Endometrium (tissue), 2 donors: ENCODE data around the gene IGF1.

Experiments used
- FAIRE-seq: peaks from 2 replicates; lab custom pipeline; 2012; peaks lifted over from hg19 to GRCh38; lab: Jason Lieb, UNC
- donor health status: control.
- donor health status: control.

Gene IGF1

DNA sequence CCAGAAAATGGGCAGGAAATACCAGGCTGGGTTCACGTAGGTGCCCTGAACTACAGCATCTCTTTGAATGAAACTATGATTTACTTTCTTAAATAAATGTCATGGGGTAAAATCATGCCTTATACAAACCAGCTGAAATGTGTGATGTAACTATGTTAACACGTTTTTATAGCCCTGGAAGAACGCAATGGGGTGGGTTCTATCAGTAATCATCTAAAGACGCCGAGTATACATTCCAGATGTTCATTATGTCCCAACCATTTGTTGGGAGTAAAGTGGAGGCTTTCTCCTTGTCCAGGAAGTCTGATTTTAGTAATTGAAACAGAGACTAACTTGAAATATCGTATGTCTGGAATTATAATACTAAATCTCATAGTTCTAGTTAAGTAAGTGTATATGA is 16.2 kb upstream of the IGF1 start:
- no peak for FAIRE-seq

DNA sequence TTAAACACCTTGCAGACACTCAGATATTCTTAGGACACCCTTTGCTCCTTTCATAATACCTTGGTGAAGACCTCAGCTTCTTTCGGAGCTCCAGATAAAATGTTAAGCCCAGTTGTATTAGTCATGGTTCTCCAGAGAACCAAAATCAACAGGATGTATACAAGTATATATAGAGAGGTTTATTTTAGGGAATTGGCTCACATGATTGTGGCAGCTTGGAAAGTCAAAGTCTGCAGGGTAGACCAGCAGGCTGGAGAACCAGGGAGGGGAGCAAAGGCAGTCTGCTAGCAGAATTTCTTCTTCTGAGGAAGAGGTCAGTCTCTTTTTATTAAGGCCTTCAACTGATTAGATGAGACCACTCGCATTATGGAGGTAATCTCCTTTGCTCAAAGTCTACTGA is 6.9 kb upstream of the IGF1 start:
- no peak for FAIRE-seq

DNA sequence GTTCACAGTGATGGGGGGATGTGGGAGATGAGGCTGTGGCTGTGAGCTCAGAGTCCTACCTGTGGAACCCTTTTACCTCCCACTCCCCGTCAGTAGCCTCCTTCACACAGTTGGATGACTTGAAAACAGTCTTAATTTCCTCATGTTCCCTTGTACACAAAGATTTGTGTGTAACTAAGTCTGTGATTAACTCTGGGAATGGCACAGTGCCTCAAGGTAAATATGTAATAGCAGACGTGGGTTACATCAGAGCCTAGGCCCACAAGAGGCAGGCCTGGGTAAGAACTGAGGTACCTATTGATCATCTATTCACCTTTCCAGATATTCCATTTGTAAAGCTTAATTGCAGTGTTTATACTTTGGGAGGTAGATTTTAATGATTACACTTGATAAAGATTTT is 5.8 kb upstream of the IGF1 start:
- no peak for FAIRE-seq

DNA sequence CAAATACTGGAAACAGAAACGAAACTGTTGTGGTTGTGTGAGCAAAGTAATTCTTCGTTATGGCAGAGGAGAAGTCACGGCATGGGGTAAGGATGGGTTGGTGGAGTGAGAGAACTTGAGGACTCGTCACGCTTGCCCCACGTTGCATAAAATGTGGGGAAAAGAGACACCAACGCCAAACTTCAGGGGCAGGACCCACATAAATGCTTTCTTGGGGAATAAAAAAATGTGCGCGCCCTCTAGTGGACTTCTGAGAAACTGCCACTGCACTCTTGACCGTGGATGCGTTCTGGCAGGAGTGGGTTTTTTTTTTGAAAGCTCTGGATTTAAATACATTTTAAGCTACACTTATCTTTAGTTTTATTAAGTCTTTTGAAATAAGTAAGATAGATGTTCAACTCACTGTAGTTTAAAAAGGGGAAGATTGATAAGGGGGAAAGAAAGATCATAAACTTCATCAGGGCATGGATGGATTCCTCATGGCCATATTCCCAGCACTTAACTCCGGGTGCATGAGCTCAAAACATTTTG is 4.1 kb upstream of the IGF1 start:
- FAIRE-seq, result no peak

DNA sequence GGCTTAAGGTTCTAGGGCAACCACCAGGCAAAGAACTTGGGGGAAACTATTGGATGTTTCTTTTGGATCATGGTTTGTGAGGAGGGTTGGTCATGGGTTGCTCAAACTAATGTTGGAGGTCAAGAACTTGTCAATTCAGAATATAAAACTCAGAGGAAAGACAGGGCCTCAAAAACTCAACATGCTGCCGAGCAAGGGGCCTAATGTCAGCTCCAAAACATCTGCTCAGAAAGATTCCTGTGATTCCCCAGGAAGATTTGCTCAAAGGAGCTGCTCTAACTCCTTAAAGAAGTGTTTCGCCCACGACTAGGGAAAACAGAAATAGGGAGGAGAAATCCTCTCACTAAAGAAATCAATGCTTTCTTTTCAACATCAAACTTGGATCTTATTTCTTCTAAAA is 3.7 kb upstream of the IGF1 start:
- FAIRE-seq, result no peak

DNA sequence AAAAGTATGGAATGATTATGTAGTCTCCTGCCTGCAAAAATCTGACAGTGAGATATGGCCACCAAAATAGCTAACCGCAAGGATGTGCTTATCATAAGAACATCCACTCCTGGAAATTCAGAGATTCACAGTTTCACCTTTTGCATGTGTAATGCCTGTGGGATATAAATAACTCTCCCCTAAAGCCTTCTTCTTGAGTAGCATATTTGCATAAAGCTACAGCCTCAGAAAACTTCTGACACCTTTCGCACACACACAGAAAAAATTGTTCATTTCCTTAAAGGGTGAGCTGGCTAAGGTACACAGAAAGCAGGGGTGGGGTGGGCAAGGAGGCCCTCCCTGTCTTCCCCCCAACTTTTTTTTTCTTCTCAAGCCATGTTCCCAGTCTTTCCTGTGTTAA is 3.1 kb upstream of the IGF1 start:
- FAIRE-seq, result no peak

DNA sequence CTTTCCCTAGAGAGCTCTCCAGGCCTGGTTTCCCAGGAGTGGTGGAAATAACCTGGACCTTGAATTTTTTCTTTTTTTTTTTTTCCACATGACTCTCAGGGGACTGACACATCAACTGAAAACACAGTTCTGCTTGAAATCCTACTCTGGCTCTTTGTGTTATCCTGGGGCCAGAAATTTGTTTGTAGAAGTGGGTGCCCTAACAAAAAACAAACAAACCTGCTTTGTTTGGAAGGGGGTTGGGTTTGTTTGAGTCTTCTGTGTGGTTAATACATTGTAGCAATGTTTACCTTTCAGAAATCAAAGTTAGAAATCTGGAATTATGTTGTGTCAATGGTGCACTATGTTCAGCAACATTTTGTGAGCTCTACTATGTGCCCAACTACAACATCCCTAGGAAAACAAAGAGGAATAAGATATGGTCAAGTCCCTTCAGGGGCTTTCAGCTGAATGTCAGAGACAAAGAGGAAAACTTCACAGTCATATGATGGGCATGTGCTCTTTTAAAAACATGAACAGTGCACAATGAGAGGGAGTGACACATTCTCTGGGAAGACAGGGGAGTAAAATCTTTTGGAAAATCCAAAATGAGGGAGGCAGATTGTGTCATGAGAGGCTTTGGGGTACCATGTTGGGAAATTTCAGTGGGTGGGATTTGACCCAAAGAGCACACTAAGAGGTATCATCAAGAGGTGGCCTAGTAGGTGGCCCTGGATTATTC is 1.5 kb upstream of the IGF1 start:
- FAIRE-seq, result no peak

DNA sequence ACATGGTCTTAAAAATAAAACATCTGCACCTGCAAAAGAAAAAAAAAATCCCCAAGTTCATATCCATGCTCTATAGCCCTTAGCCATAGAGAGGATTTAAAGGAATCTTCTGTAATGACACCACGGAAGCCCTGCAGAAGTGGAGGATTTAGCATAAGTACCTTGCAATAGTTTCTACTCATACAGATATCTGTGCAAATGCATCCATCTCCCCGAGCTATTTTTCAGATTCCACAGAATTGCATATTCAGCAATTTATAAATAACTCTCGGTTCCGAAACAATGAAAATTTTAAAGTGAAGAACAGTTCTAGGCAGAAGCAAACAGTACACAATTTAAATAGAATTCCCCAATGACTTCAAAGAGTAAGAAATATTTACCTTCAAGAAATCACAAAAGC is 424 bp downstream of the IGF1 start:
- peak; percentile 18 for FAIRE-seq

DNA sequence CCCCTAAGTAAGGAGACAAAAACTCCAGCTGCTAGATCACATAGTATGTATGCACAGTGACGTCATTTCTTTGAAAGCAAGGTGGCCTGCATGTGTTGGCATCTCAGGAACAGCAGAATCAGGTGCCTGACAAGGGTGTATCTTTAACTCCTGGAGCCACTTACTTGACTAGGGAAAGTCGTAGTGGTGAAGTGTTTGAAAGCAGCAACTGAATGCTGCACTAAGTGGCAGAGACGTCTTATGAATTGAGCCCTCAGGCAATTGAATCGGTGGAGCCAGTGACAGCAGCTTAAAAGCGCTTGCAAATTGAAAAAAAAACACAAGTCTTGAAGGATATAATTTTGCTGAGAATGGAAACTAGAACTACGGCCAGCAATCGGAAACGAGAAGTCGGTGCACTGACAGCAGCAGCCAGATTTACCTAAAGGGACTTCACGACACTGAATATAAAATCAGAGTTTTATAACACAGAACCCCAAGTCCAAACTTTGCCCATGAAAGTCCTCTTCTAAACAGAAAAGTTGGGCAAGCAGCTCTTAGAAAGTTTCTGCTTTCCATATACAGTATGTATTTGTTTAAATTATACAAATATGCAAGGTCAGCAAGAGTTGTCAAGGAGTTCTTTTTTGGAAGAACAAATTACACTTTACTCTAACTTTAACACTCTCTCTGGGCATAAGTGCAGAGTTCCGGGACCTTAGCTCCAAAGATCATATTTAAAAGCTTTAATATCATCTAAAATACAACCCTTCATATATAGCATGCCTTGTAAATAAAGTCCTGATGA is 1.1 kb downstream of the IGF1 start:
- no peak for FAIRE-seq

DNA sequence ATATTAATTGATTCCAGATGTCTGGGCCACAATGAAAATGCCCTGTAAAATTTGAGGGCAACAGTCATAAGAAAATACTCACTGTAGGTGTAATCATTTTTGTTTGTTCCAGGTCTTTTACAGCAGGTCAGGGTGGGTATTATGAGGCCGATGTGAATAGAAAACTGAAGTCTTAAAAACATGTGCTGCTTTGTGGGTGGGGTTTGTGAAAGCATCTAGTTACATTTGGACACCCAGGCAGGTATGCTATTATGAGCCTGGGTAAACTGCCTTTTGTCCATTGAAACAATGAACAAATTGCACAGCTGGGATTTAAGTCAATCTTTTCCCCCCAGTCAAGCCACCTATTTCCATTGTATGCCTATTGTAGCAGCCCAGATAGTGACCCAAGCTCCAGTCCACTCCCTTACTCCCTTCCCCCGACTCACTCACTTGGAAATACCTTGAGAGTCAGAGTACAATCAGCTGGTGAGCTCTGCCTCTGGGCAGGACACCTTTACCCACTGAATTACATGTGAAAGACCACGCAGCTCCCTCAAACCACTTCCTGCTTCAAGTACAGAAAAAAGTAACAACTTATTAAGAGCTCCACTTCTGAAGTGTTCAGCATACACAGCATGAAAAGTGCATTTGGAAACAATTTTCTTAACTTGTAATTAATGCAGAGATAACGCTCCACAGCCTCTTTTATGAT is 1.8 kb downstream of the IGF1 start:
- FAIRE-seq, result no peak

DNA sequence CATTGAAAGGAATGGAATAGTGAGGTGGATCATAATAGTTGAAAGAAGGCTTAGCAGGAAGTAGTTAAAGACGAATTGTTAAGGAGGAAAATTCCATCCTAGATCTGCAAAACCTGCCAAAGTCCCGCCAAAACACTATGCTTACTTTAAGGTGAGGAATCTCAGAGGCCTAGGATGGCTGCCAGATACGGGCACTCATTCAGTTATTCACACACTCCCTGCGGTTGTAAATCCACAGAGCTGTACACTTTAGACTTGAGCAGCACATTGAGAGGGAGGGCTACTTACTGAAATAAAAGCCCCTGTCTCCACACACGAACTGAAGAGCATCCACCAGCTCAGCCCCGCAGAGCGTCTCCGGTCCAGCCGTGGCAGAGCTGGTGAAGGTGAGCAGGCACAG is 5.0 kb downstream of the IGF1 start:
- no peak for FAIRE-seq

DNA sequence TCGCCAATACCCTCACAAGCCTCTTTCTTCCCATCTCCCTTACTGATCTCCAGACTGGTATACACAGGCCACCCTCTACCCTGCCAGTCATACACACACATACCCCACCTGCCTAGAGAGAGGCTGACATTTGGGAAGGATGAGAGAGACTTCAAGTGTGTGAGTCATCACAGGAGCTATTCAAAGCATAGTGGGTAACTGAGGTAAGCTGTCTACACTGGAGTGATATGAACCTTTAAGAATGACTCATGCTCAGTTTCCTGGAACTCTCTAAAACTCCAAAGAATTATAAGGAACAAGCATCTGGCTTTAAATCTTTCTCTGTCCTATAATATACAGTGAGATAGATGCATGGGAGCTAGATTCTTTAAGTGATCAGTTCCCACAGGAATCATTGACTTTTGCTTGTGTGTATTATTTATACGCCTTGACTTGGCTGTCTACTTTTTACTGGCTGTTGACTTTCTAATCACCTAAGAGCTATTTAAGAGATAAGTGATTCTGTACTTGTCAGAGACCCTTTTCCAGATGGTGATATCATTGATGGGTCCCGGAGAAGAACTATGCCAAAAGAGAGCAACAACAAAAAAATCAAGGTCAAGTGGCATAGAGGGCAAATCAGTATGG is 5.8 kb downstream of the IGF1 start:
- FAIRE-seq, result no peak

DNA sequence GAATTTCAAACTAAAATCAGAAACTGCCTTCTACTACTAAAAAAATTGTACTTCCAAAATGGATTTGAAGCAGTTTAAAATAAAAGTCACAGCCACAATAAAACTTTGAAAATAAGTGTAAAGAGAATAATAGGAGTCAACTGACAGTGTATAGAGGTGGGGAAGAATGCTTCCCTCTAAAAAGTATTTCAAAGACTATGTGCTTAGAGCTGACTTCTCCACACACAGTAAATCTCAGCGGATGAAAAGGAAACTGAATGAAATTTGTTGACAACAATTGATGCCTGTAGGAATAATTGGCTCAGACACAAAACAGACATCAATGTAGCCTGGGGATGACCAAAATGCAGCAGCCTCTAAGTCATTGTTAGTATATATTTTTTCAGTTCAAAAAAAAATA is 7.9 kb downstream of the IGF1 start:
- FAIRE-seq, result no peak

DNA sequence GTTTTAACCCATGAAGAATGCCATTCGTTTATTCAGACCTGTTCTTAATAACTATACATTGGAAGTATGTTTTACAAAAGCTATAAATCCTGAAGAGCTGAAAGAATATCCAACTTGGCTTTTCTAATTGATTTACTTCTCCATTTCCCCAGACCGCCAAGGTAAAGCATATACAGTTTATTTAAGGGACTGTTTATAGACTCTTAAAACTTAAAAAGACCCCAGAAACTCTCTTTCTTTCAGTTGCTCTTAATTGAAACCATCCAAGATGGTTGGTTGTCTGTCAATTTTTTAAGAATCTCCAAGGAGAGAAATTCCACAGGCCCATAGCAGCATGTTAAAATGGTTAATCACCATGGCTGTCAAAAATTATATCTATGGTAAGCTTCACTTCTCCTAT is 8.8 kb downstream of the IGF1 start:
- FAIRE-seq, result no peak

DNA sequence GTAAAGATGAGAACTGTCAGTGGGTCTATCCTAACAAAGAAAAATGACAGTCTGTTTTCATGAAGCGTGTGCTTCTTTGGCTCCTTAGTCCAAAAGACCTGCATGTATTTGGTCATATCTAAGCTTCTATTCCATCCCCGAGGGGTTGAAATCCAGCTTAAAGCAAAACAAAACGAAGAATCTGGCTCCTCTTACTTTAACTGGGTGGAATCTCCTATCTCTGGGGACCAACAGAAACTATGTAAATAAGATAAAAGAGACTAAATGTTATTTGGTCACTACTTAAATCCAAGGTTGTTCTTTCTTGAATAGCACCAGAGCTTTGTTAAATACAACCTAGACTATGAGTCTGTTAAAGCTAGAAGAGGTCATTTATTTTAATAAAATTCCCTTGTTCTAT is 9.4 kb downstream of the IGF1 start:
- peak; percentile 83 for FAIRE-seq

DNA sequence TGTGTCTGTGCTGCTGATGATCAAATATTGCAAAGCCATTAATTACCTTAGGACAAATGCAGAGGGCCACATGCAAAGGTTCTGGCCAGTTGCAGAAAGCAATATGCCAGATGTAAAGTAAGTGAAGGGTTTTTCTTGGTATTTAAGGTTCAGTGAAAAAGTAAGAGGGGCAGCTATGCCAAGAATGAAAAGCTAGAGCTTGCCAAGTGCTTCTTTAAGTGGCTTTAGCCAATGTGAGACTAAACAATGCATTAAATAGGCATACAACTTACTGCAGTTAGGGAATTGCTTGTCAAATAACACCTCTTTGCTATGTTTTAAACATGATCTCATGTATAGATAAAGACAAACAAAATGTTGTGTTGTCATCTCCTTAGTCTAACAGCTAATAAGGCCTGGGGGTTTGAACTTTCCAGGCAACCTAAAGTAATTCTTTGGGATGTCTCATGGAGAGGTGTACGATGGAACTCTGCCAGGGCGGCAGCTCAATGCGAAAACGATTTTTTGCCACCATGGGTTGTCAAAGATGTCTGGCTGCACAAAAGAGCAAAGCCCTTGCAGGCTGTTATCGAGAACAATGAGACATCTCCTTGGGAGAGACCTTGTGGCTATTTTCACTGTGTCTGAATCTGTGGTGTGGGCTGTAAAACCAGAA is 12.0 kb downstream of the IGF1 start:
- FAIRE-seq, result no peak

DNA sequence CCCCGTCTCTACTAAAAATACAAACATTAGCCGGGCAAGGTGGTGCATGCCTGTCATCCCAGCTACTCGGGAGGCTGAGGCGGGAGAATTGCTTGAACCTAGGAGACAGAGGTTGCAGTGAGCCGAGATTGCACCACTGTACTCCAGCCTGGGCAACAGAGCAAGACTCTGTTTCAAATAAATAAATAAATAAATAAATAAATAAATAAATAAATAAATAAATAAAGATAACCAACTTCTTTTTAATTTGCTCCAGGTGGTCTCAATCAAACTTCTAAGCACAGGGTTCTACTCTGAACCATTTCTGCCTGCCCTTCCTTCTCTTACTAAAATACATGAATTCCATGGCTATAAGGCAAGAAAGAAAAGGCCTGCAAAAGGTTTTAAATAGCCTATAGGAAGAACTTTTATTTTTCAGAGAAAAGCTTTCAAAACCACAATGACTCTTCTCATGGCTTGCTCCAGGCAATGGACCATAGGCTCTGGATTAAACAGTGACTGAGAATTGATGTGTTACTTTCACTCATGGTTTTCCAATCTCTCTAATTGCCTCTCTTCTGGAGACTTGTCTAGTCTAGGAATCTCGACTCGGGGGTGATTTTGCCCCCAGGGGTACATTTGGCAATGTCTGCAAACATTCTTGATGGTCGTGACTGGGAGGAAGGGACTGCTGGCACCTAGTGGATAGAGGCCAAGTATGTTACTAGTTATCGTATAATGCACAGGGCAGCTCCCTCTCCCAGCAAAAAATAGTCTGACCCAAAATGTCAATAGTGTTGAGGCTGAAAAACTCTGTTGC is 14.4 kb downstream of the IGF1 start:
- FAIRE-seq, result no peak

DNA sequence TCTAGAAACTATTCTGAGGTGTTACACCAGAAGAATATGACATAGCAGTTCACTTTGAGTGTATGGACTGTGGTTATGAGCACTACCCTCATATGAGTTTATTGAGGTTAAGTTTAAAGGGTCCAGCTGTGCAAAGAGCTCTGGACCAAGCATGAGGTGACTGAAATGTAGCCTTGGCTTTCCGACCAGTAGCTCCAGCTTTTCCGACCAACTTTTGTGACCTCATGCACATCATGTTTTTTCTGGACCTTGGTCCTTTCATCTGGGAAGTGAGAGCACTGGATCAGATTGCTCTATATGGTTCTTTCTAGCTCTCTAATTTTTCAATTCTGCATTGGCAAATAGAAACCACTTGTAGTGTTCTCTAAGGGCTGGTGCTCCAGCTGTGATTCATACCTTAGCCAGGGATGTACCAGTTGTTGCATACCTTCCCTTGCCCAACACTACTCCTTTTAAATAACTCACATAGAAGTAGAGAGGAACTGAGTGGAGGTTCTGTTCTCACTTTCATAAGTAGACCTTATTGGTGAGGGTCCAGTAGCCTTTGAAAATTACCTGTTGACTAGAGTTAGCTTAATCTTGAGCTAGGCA is 16.6 kb downstream of the IGF1 start:
- FAIRE-seq, result no peak

DNA sequence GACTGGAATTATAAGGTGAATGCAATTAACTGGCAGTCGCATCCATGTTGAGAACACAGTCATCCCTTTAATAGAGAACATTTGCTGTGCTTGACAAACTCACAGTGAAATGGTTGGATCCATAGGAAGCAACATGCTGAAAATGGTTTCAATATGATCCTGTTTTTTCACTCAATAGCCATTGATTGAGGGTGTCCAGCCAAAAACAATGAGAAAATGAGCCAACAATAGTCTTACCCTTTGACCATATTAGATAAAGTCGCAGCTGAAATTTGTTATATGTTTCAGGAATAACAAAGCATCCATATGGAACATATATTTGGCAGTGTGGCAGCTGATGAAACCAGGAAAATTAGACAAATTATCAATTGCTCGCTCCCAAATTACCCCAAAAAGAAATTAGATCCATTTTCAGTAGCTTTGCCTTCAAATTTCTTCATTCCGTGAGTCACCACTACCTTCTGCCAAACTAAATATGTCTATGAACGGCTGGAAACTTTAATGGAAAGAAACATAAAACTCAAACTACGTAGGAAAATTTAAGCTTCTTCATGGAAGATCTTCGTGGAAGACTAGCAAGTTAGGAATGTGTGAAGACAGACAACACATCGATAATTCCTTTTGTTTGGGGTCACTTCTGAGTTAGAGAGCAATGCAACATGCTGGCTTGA is 17.4 kb downstream of the IGF1 start:
- no peak for FAIRE-seq

DNA sequence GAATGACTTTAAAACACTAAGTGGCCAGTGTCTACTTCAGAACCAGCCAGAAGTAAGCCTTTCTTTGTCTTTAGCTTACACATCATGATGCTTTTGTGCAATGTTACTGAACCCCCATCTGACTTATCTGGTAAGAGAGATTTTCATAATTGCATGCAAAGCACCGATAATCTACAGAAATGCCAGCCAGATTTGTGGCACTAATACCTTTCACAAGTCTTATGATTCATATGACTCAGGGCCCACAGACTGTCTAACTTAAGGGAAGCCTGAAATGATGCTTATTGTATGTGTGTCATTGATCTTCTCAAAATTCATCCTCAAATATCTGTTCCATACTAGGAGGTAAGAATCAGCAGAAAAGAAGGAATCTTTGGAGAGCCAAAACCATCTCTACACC is 18.0 kb downstream of the IGF1 start:
- no peak for FAIRE-seq
